GM21737 (cell line): ENCODE data around the gene EXOC6B.

Experiments
- ATAC-seq: cut with Tn5 transposase; IDR thresholded peaks from one replicate; pipeline ENCODE4 v1.9.1; 2021; ENCODE audit warnings: mild to moderate bottlenecking, moderate library complexity; ENCODE audit not compliant: unreplicated experiment

Gene EXOC6B

GRCh38 chr2:72830273-72830672 lies 4.4 kb upstream of the EXOC6B start:
- no peak for ATAC-seq

DNA sequence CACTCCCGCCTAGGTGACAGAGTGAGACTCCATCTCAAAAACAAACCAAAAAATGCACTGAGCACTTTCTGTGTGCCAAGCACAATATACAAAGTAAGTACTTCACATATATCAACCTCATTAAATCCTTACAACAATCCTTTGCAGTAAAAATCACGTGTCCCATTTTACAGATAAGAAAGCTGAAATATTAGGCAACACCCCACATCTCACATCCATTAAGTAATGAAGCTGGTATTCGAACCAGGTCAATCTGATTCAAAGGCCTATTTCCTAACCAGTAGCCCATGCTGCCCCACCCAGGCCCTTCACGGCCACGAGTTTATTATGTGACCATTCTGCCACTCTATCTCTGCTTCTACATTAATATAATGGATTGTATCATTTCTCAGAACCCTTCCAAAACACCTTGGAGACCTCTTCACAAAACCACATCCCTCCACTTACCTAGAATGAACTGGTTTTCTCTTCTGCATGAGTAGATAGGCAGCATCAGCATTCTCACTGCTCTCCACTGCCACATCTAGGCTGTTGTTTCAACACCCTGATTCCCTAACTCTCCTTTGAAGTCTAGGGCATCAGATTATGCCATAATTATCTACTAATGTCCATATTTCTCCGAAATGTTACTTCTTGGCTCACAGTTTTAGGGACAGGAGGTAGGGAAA lies 3.1 kb upstream of the EXOC6B start:
- no peak for ATAC-seq

DNA sequence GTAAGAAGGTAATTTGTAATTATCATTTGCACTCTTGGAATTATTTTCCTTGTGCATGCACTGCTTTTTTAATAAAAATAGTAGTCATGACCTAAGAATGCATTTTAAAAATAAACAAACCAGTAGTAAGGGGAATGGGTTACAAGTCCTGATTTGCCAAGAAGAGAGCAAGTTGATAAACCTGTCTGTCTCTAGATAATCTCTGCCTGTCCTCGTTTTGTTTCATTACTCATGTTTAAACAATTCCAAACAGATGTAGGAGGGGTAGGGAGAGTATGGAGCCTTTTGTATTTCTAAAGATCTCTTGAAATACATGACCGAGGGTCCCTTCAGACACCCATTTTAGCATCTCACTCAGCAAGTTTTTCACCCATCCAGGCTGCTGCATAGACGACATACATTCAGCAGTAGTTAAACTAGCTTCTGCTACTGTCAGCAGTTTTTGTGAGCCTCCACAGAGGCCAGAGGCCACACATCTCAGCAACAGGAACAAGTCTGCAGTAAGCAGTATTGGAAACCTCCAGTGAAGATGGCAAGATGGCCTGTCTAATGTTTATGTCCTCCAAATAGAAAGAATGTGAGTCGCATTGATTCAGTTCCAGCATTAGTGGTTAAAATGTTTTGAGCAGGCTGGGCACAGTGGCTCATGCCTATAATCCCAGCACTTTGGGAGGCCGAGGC lies 2.3 kb upstream of the EXOC6B start:
- ATAC-seq: no peak

- no peak for ATAC-seq
Observed at GRCh38 chr2:72827487-72827886, 1.7 kb upstream of the EXOC6B start.

DNA sequence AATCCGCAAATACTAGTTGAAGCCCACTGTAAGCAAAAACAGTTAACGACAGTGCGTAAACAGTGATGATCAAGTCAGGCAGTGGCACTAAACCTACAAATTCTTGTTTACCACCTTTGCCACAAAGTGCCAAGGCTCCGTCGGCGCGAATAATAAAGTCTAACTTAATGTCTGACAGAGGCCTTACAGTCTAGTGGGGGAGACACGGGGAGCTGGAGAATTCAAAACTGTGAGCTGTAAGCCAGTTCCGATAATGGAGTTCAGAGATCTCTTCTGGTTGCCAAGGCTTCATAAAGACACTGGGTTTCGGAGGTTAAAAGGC lies 284 bp upstream of the EXOC6B start:
- no peak for ATAC-seq

- no peak for ATAC-seq
Observed at GRCh38 chr2:72824224-72824842, 1.5 kb downstream of the EXOC6B start.

- ATAC-seq: no peak
Observed at GRCh38 chr2:72822794-72823193, 3.0 kb downstream of the EXOC6B start.

GRCh38 chr2:72821983-72822382 lies 3.9 kb downstream of the EXOC6B start:
- no peak for ATAC-seq

- no peak for ATAC-seq
Observed at GRCh38 chr2:72821118-72821517, 4.7 kb downstream of the EXOC6B start.

- no peak for ATAC-seq
Observed at GRCh38 chr2:72819501-72819900, 6.3 kb downstream of the EXOC6B start.

GRCh38 chr2:72815655-72816278 lies 10.1 kb downstream of the EXOC6B start:
- no peak for ATAC-seq

DNA sequence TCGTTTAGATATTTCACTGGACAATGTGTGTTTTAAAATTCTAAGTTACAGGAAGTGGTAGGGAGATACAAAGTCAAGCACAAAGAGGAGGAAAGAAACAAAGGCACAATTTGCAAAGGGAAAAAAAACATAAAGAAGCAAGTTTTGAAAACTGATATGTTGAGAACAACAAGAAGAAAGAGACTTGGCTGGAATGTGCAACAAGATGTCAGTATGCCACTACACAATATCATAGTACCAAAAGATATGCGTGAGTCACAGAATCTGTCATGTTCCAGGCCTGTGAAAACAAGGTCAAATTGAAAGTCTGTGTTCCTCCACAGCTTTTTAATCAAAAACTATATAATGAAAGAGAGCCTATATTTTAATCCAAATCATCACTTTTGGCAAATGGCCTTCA lies 12.0 kb downstream of the EXOC6B start:
- no peak for ATAC-seq

- ATAC-seq: no peak
Observed at GRCh38 chr2:72810165-72810564, 15.7 kb downstream of the EXOC6B start.

GRCh38 chr2:72809095-72809494 lies 16.7 kb downstream of the EXOC6B start:
- no peak for ATAC-seq

- ATAC-seq: no peak
Observed at GRCh38 chr2:72806280-72806945, 19.4 kb downstream of the EXOC6B start.

GRCh38 chr2:72803626-72804320 lies 22.1 kb downstream of the EXOC6B start:
- ATAC-seq: no peak

GRCh38 chr2:72803151-72803550 lies 22.7 kb downstream of the EXOC6B start:
- no peak for ATAC-seq

DNA sequence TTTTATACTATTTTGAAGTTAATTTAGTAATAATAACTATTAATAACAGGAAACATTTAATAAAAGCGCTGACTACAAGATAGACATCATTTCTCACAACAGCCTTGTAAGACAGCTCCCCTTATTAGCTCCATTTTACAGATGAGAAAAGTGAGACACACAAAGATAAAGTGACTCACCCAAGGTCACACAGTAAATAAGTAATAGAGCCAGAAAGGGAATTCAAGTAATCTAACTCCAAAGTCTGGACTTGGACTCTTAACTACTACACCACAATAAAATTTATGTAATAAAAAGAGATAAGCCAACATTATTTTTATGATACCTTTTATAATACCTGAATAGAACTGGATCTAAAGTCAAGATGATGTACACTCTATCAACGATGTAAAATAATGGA lies 25.3 kb downstream of the EXOC6B start:
- ATAC-seq: no peak

DNA sequence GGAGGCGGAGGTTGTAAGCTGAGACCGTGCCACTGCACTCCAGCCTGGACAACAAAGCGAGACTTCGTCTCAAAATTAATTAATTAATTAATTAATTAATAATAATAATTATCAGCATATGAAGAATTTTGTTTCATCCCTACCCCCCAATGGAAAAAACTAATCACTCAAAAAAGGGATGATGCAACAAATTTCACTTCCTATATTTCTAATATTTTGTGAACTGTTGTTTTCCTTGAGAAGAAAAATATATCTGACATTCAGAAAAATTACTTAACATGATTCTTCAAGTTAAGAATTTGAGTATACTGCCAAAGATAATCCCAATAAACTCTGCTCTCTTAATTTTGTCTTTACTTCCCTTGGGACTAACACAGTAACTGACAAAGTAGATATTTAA lies 28.1 kb downstream of the EXOC6B start:
- no peak for ATAC-seq

- ATAC-seq: no peak
Observed at GRCh38 chr2:72796766-72797165, 29.1 kb downstream of the EXOC6B start.

GRCh38 chr2:72794572-72794971 lies 31.3 kb downstream of the EXOC6B start:
- no peak for ATAC-seq
